SKM-1 treated with dmso at 0.1 percent for 144 hours (cell line): ENCODE data around the gene SSBP1.
A peak's percentile ranks its signal among the peaks of the same experiment; 100 is the strongest.
"Not testable (repeated sequence)": the region's sequence is repeated elsewhere in the genome, so short reads cannot be mapped to it uniquely, and the experiment has no call there.

Experiments
- DNase-seq: peaks from one replicate; lab custom pipeline; 2025; ENCODE audit not compliant: unreplicated experiment; lab: John Stamatoyannopoulos, UW

SSBP1 gene

GRCh38 chr7:141763797-141764196, 25.6 kb downstream of the SSBP1 start, which contains the start of gene TAS2R3:
TSS of gene TAS2R3 (plus strand) at chr7:141764097. CDS start at chr7:141764159, 62 bp downstream.
- DNase-seq = no peak

DNA sequence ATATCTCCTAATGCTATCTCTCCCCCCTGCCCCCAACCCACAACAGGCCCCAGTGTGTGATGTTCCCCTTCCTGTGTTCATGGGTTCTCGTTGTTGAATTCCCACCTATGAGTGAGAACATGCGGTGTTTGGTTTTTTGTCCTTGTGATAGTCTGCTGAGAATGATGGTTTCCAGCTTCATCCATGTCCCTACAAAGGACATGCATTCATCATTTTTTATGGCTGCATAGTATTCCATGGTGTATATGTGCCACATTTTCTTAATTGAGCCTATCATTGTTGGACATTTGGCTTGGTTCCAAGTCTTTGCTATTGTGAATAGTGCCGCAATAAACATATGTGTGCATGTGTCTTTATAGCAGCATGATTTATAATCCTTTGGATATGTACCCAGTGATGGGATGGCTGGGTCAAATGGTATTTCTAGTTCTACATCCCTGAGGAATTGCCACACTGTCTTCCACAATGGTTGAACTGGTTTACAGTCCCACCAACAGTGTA, 32.0 kb downstream of the SSBP1 start:
- not testable (repeated sequence) for DNase-seq

- no peak for DNase-seq
Measured at GRCh38 chr7:141776374-141776773, 38.2 kb downstream of the SSBP1 start, which contains the start of gene TAS2R4. TSS of gene TAS2R4 (plus strand) at chr7:141776674. CDS start at chr7:141778489, 1,815 bp downstream.

DNA sequence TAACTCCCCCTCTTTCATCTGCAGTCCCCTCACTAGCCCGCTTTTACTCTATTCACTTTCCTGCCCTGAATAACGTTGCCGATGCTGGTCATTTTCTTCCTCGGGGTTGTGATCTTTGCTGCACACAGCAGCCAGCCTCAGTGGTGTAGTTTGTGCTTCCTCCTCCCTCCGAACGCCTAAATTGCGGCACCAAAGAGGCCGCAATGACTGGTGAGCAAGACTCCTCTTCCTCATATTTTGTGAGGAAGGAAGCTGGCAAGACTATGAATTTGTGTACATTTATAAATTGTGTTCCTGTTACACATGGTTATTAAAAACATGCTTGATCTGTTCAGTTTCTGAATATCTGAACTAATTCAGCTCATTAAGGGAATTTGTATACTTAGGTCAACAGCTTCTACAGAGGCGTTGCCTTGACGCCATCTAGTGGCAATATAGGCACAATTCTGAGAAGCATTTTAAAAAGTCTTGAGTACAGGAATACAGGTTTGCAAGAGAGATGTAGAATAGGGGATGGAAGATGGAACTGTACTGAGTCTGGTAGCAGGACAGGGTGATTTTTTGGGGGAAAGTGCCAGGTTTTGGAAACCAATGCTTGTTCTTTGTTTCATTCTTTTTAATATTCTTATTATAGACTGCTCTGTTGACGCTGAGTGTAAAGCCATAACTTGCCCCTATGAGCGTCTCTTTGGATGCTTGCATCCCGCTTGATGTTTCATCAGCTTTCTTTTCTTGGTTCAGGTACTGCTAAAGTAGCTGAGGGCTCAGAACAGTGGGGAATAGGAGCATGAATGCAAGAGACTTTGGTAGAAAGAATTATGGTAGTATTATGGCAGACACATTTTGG, 47.8 kb downstream of the SSBP1 start:
- peak; percentile 52 for DNase-seq

GRCh38 chr7:141788296-141788695, 50.1 kb downstream of the SSBP1 start:
- DNase-seq = no peak

DNA sequence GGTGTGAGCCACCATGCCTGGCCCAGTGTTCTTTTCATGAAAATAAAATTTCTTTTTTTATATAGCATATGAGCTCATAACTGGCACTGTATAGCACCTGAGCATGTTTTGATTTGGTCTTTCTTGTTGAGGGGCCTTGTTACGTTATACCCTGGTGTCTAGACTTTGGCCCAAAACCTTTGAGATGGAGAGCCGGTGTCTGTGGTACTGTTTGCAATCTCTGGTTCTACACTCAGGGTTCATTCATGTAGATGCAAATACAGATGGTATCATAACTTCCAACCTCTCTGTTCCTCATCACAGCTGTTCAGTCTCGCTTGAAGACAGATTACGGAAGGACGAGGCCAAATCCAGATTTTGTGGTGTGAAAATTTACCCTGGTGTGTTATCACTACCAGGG, 51.8 kb downstream of the SSBP1 start, which contains the start of gene TAS2R5:
Gene TAS2R5, plus strand, starts transcription at position 301 of the 400 bp plus-strand sequence. CDS start 145 bp downstream, outside the sequence.
- DNase-seq = no peak

GRCh38 chr7:141792526-141792925, 54.4 kb downstream of the SSBP1 start:
- DNase-seq = no peak
